ENCODE measurements around the gene TRERF1. TPM values are rescaled to one million over a fixed set of nuclear protein-coding genes. Genes with fewer than 3 reads are reported as not detected.

The TRERF1 gene
- total RNA-seq, 1 donor from 2014 or later, result 3.8 TPM

GRCh38 chr6:42354702-42355101, 97.0 kb downstream of the TRERF1 start:
- Histone ChIP-seq H3K4me3 (no peak overlapping the region), H3K27ac (no peak overlapping the region), H3K9me3 (no peaks in the 10 kb centered on the region), H3K27me3 (no peaks in the 10 kb centered on the region), H3K4me1 (no peaks in the 10 kb centered on the region), H3K36me3 (no peaks in the 10 kb centered on the region)
- intact Hi-C loops (cut with DNase I), result no loop called here
- DNase-seq (no peak), ATAC-seq (no peak)
- no peak for TF ChIP-seq CTCF (IDR thresholded peaks at IDR 0.05)

- Histone ChIP-seq H3K4me3 (no peak overlapping the region), H3K27ac (no peak overlapping the region), H3K9me3 (no peaks in the 10 kb centered on the region), H3K27me3 (no peaks in the 10 kb centered on the region), H3K36me3 (no peaks in the 10 kb centered on the region), H3K4me1 (no peaks in the 10 kb centered on the region)
- no peak for TF ChIP-seq CTCF (IDR thresholded peaks at IDR 0.05)
- ATAC-seq (no peak), DNase-seq (no peak)
- intact Hi-C loops (cut with DNase I), result no loop called here
Observed at GRCh38 chr6:42352856-42353564, 98.7 kb downstream of the TRERF1 start.

GRCh38 chr6:42350911-42351310, 100.8 kb downstream of the TRERF1 start:
- TF ChIP-seq CTCF (IDR thresholded peaks at IDR 0.05), result no peak
- Histone ChIP-seq H3K4me3 (no peak overlapping the region), H3K27ac (no peak overlapping the region), H3K4me1 (no peaks in the 10 kb centered on the region), H3K36me3 (no peaks in the 10 kb centered on the region), H3K9me3 (no peaks in the 10 kb centered on the region), H3K27me3 (no peaks in the 10 kb centered on the region)
- intact Hi-C loops (cut with DNase I), result no loop called here
- ATAC-seq (no peak), DNase-seq (no peak)

GRCh38 chr6:42349753-42350511, 101.8 kb downstream of the TRERF1 start:
- DNase-seq (no peak), ATAC-seq (no peak)
- Histone ChIP-seq H3K36me3 (no peaks in the 10 kb centered on the region), H3K4me1 (no peaks in the 10 kb centered on the region), H3K27ac (no peak overlapping the region), H3K4me3 (no peak overlapping the region), H3K27me3 (no peaks in the 10 kb centered on the region), H3K9me3 (no peaks in the 10 kb centered on the region)
- TF ChIP-seq CTCF (IDR thresholded peaks at IDR 0.05), result no peak
- intact Hi-C loops (cut with DNase I), result no loop called here

GRCh38 chr6:42347456-42347855, 104.3 kb downstream of the TRERF1 start:
- ATAC-seq, result no peak
- Histone ChIP-seq H3K4me3 (no peak overlapping the region), H3K36me3 (no peaks in the 10 kb centered on the region), H3K4me1 (no peaks in the 10 kb centered on the region), H3K27me3 (no peaks in the 10 kb centered on the region), H3K27ac (no peak overlapping the region), H3K9me3 (no peaks in the 10 kb centered on the region)
- intact Hi-C loops (cut with DNase I), result no loop called here
- DNase-seq, result no peak
- TF ChIP-seq CTCF (IDR thresholded peaks at IDR 0.05), result no peak

Data from upper lobe of right lung (tissue), 1 donor.